ENCODE measurements around the gene LMF1. TPM values are rescaled to one million over a fixed set of nuclear protein-coding genes. Genes with fewer than 3 reads are reported as not detected.

Gene LMF1
- polyA plus RNA-seq, 1 donor (not counting 4 experiments of a cell fraction or from before 2014, with no cell fraction given): 3.1 TPM

DNA sequence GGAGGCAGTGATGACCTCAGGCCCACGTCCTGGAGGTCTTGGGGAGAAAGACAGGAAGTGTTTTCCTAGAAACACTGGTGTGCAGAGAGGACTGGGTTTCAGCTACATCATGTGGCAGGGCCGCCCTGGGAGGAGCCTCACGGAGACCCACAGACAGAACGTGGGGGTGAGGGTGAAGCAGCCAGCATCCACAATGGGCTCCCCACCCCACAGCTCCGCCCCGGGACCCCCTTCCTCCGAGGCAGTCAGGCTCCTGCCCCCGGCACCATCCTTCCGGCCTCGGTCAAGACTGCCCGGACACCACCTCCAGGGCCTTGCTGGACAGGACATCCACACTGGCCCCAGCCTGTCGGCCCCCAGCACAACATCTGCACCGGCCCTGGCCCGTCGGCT, 51.1 kb downstream of the LMF1 start:
- dilution Hi-C loops (cut with MboI; ENCODE audit: extremely low pct_ligation_motif_present, low sequenced_read_pairs): no loop called here
- Histone ChIP-seq H3K4me2 (ENCODE audit: control insufficient read depth, extremely low read depth, insufficient read depth, low read depth, low read length) (no peak overlapping the region), H3K9me1 (ENCODE audit: control insufficient read depth, extremely low read depth, insufficient read depth, low read length) (no peaks in the 10 kb centered on the region), H3K9ac (ENCODE audit: control insufficient read depth, extremely low read depth, insufficient read depth, low read length) (no peak overlapping the region), H3K9me3 (ENCODE audit: control insufficient read depth, low read depth, low read length) (peaks cover 9% of the 10 kb centered on the region), H3K79me2 (ENCODE audit: control insufficient read depth, insufficient read depth, low read length) (no peaks in the 10 kb centered on the region), H3K27ac (ENCODE audit: control insufficient read depth, insufficient read depth, low read length) (no peak overlapping the region), H3K4me1 (ENCODE audit: control insufficient read depth, extremely low read depth, insufficient read depth, low read length) (no peaks in the 10 kb centered on the region), H4K20me1 (ENCODE audit: control insufficient read depth, extremely low read depth, insufficient read depth, low read length) (no peaks in the 10 kb centered on the region), H3K36me3 (ENCODE audit: control insufficient read depth in 2 of 2, extremely low read depth in 1 of 2, insufficient read depth in 2 of 2, low read length in 2 of 2) (no peaks in the 10 kb centered on the region), H2AFZ (ENCODE audit: control insufficient read depth, low read length) (no peak overlapping the region), H3K4me3 (ENCODE audit: control insufficient read depth in 2 of 3, extremely low read depth in 1 of 3, insufficient read depth in 2 of 3, low read depth in 1 of 3, low read length in 3 of 3) (no peak overlapping the region), H3K27me3 (ENCODE audit: control insufficient read depth, extremely low read depth, insufficient read depth, low read length) (no peaks in the 10 kb centered on the region)
- TF ChIP-seq EZH2 (IDR thresholded peaks at IDR 0.05; ENCODE audit: low read length): no peak
- TF ChIP-seq, protein P1, sequence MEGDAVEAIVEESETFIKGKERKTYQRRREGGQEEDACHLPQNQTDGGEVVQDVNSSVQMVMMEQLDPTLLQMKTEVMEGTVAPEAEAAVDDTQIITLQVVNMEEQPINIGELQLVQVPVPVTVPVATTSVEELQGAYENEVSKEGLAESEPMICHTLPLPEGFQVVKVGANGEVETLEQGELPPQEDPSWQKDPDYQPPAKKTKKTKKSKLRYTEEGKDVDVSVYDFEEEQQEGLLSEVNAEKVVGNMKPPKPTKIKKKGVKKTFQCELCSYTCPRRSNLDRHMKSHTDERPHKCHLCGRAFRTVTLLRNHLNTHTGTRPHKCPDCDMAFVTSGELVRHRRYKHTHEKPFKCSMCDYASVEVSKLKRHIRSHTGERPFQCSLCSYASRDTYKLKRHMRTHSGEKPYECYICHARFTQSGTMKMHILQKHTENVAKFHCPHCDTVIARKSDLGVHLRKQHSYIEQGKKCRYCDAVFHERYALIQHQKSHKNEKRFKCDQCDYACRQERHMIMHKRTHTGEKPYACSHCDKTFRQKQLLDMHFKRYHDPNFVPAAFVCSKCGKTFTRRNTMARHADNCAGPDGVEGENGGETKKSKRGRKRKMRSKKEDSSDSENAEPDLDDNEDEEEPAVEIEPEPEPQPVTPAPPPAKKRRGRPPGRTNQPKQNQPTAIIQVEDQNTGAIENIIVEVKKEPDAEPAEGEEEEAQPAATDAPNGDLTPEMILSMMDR (optimal IDR thresholded peaks at IDR 0.05 in 1 of 3, IDR thresholded peaks at IDR 0.05 in 1 of 3, conservative IDR thresholded peaks at IDR 0.05 in 1 of 3; ENCODE audit: extremely low read depth in 1 of 3, insufficient read depth in 2 of 3, low read length in 3 of 3): no peak
- DNase-seq (ENCODE audit: low read depth, low spot score) (no peak), FAIRE-seq (no peak)

DNA sequence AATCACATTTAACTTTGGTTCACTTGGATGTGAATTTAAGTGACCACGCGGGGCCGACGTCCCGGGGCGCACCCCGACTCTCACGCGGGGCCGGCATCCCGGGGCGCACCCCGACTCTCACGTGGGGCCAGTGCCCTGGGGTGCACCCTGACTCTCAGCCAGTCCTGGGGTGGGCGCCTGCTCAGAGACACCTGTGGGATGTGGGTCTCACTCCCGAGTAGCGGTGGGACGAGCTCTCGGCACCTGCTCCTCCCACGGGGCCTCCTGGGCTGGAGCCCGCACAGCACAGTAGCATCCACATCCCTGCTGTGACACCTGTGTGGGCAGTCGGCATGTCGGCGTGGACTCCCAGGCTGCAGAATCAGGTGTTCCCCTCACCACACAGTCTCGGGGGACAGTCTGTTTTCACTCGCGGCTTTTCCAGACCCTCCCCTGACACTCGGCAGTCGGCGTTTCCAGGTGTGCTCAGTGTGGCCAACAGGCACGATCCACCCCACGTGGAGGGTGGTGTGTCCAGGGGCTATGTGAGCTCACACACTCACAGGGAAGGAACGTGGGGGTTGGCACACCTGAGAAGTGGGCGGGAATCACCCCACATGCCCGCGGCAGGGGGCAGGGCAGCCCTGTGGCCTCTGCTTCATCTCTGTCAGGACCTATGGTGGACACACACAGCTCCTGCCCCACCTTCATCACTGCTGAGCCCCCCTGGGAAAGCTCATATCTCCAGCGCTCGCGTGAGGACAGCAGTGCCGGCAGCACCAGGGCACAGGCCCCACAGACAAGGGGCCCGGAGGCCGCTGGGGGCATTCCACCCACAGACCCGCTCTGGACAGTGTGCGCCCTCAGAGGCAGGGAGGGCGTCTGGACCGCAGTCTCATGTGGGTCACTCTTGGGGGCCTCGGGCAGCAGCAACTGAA, 51.8 kb downstream of the LMF1 start:
- Histone ChIP-seq H3K27ac (ENCODE audit: control insufficient read depth, insufficient read depth, low read length) (no peak overlapping the region), H3K4me1 (ENCODE audit: control insufficient read depth, extremely low read depth, insufficient read depth, low read length) (no peaks in the 10 kb centered on the region), H3K9ac (ENCODE audit: control insufficient read depth, extremely low read depth, insufficient read depth, low read length) (no peak overlapping the region), H3K4me3 (ENCODE audit: control insufficient read depth in 2 of 3, extremely low read depth in 1 of 3, insufficient read depth in 2 of 3, low read depth in 1 of 3, low read length in 3 of 3) (no peak overlapping the region), H4K20me1 (ENCODE audit: control insufficient read depth, extremely low read depth, insufficient read depth, low read length) (no peaks in the 10 kb centered on the region), H3K4me2 (ENCODE audit: control insufficient read depth, extremely low read depth, insufficient read depth, low read depth, low read length) (no peak overlapping the region), H3K9me3 (ENCODE audit: control insufficient read depth, low read depth, low read length) (peaks cover 12% of the 10 kb centered on the region), H3K27me3 (ENCODE audit: control insufficient read depth, extremely low read depth, insufficient read depth, low read length) (no peaks in the 10 kb centered on the region), H3K36me3 (ENCODE audit: control insufficient read depth in 2 of 2, extremely low read depth in 1 of 2, insufficient read depth in 2 of 2, low read length in 2 of 2) (no peaks in the 10 kb centered on the region), H3K9me1 (ENCODE audit: control insufficient read depth, extremely low read depth, insufficient read depth, low read length) (no peaks in the 10 kb centered on the region), H3K79me2 (ENCODE audit: control insufficient read depth, insufficient read depth, low read length) (no peaks in the 10 kb centered on the region), H2AFZ (ENCODE audit: control insufficient read depth, low read length) (no peak overlapping the region)
- dilution Hi-C loops (cut with MboI; ENCODE audit: extremely low pct_ligation_motif_present, low sequenced_read_pairs): no loop called here
- FAIRE-seq: no peak
- no peak for DNase-seq (ENCODE audit: low read depth, low spot score)
- no peak for TF ChIP-seq EZH2 (IDR thresholded peaks at IDR 0.05; ENCODE audit: low read length)
- TF ChIP-seq, protein P1 (optimal IDR thresholded peaks at IDR 0.05 in 1 of 3, IDR thresholded peaks at IDR 0.05 in 1 of 3, conservative IDR thresholded peaks at IDR 0.05 in 1 of 3; ENCODE audit: extremely low read depth in 1 of 3, insufficient read depth in 2 of 3, low read length in 3 of 3): no peak

Measured in keratinocyte (primary cell).